ENCODE data around the gene VPS26B.

The VPS26B gene

GRCh38 chr11:134294664-134295063 is 70.2 kb downstream of the VPS26B start:
- Histone ChIP-seq H3K4me3 (ENCODE audit: extremely low read depth, insufficient read depth, low read length, poor library complexity, severe bottlenecking) (no peak overlapping the region), H3K9me3 (ENCODE audit: control insufficient read depth, low read length) (no peaks in the 10 kb centered on the region), H3K27ac (ENCODE audit: low read depth, low read length, severe bottlenecking) (no peak overlapping the region), H3K4me1 (ENCODE audit: control insufficient read depth, insufficient read depth, low read length, poor library complexity, severe bottlenecking) (no peaks in the 10 kb centered on the region), H3K36me3 (ENCODE audit: control insufficient read depth, insufficient read depth, low read length) (no peaks in the 10 kb centered on the region)
- 77 to 78% methylated on average over 9 of the region's 9 CpGs for WGBS, 2 experiments (ENCODE audit: insufficient coverage in 2 of 2)

Data from mesodermal cell (in vitro differentiated cells).